B cell (primary cell): ENCODE measurements around the gene CHEK2. TPM values are rescaled to one million over a fixed set of nuclear protein-coding genes. Genes with fewer than 3 reads are reported as not detected.
A peak's percentile ranks its signal among the peaks of the same experiment; 100 is the strongest.

ENCODE experiments used
- ATAC-seq: fragments of 200-7000 bp; cut with Tn5 transposase; one replicate; pipeline ENCODE4 v1.10.0; 2021; ENCODE audit warnings: low read depth, mild to moderate bottlenecking, moderate number of reproducible peaks, moderate library complexity
- CTCF ChIA-PET: fragments of 350-600 bp; sonication (Branson Sonifier 250); formaldehyde crosslinking; loops from one replicate; lab custom pipeline; 2021; ENCODE audit warnings: antibody characterized with exemption, inconsistent platforms; lab: Charles Lee
- POLR2A ChIA-PET: fragments of 350-600 bp; sonication (Branson Sonifier 250); formaldehyde crosslinking; loops from one replicate; lab custom pipeline; 2021; ENCODE audit warnings: antibody characterized with exemption; lab: Charles Lee
- DNase-seq: peaks from one replicate; pipeline ENCODE4 v3.0.0; 2013
- H2AFZ ChIP-seq: 2 replicates; pipeline ENCODE4 v1.6.1; 2012; ENCODE audit warnings: mild to moderate bottlenecking, low read depth, low read length; ENCODE audit not compliant: insufficient read depth, poor library complexity, severe bottlenecking
- H3K27ac ChIP-seq, 2 donors: 1 replicate in 1 of 2; 2 replicates in 1 of 2; pipeline ENCODE4 v1.5.1; 2012 to 2013; ENCODE audit warnings: low read length in 2 of 2, mild to moderate bottlenecking in 2 of 2, moderate library complexity in 1 of 2
- H3K27me3 ChIP-seq, 4 experiments: fragments of 200-600 bp in 1 of 4; sonication (generic) in 1 of 4; replicated peaks in 1 of 4; 1 replicate in 2 of 4; 2 replicates in 2 of 4; pipeline versions ENCODE4 v1.6.1 to v1.7.0; 2013 to 2016; ENCODE audit warnings: low read length in 3 of 4, mild to moderate bottlenecking in 2 of 4, mixed read lengths in 1 of 4, moderate library complexity in 1 of 4; ENCODE audit not compliant: insufficient read depth in 4 of 4, control insufficient read depth in 3 of 4; ENCODE audit errors: control extremely low read depth in 1 of 4
- H3K36me3 ChIP-seq, 2 experiments: replicated peaks in 1 of 2; 1 replicate in 1 of 2; 2 replicates in 1 of 2; pipeline versions ENCODE4 v1.6.1 to v1.7.1; 2013; ENCODE audit warnings: low read length in 1 of 2; ENCODE audit not compliant: insufficient read depth in 2 of 2, control insufficient read depth in 1 of 2; ENCODE audit errors: control extremely low read depth in 1 of 2, extremely low read depth in 1 of 2
- H3K4me1 ChIP-seq, 2 donors: fragments of 200-600 bp in 1 of 2; sonication (generic) in 1 of 2; 1 replicate in 1 of 2; 2 replicates in 1 of 2; pipeline versions ENCODE4 v1.5.1 to v1.6.1; 2013 to 2017; ENCODE audit warnings: low read length in 2 of 2; ENCODE audit not compliant: control insufficient read depth in 2 of 2, insufficient read depth in 2 of 2
- H3K4me2 ChIP-seq: replicated peaks from 2 replicates; pipeline ENCODE3; 2012; ENCODE audit warnings: mild to moderate bottlenecking, low read depth, low read length; ENCODE audit not compliant: poor library complexity, severe bottlenecking
- H3K4me3 ChIP-seq, 5 experiments: fragments of 200-600 bp in 1 of 5; sonication (generic) in 1 of 5; 1 replicate in 3 of 5; 2 replicates in 2 of 5; pipeline versions ENCODE4 v1.5.1 to v1.7.0; 2011 to 2016; ENCODE audit warnings: low read length in 4 of 5, mild to moderate bottlenecking in 4 of 5, low read depth in 2 of 5, control low read depth in 1 of 5, moderate library complexity in 1 of 5; ENCODE audit not compliant: insufficient read depth in 1 of 5; ENCODE audit errors: control extremely low read depth in 1 of 5, extremely low read depth in 1 of 5
- H3K79me2 ChIP-seq: fragments of 200-600 bp; sonication (generic); one replicate; pipeline ENCODE4 v1.6.0; 2016; ENCODE audit warnings: low read length; ENCODE audit not compliant: control insufficient read depth, insufficient read depth
- H3K9ac ChIP-seq: fragments of 200-600 bp; sonication (generic); 2 replicates; pipeline ENCODE4 v1.6.1; 2017; ENCODE audit warnings: mild to moderate bottlenecking, low read length, moderate library complexity
- H3K9me3 ChIP-seq, 3 donors: one replicate each; pipeline versions ENCODE4 v1.6.1 to v1.7.1; 2013; ENCODE audit warnings: low read length in 2 of 3; ENCODE audit not compliant: control insufficient read depth in 2 of 3, insufficient read depth in 1 of 3; ENCODE audit errors: control extremely low read depth in 1 of 3
- H4K20me1 ChIP-seq: 2 replicates; pipeline ENCODE4 v1.6.0; 2012; ENCODE audit warnings: mild to moderate bottlenecking, low read length; ENCODE audit not compliant: insufficient read depth, control insufficient read depth, poor library complexity, severe bottlenecking
- H3K27ac Mint-ChIP-seq: one replicate; pipeline ENCODE4 v1.8.0; 2021; ENCODE audit warnings: mixed read lengths
- H3K27me3 Mint-ChIP-seq: one replicate; pipeline ENCODE4 v1.8.0; 2021; ENCODE audit warnings: mixed read lengths
- H3K4me1 Mint-ChIP-seq: one replicate; pipeline ENCODE4 v1.8.0; 2021; ENCODE audit warnings: mixed read lengths
- H3K4me3 Mint-ChIP-seq: one replicate; pipeline ENCODE4 v1.8.0; 2021; ENCODE audit warnings: mixed read lengths
- H3K9me3 Mint-ChIP-seq: one replicate; pipeline ENCODE4 v1.8.0; 2022; ENCODE audit warnings: mixed read lengths; ENCODE audit not compliant: insufficient read depth
- CTCF ChIP-seq: fragments of 200-600 bp; IDR thresholded peaks from one replicate; pipeline ENCODE4 v1.8.0; 2022; ENCODE audit warnings: antibody characterized with exemption, mild to moderate bottlenecking
- EZH2 ChIP-seq: IDR thresholded peaks from 2 replicates; pipeline ENCODE4 v1.6.1; 2012; ENCODE audit warnings: borderline replicate concordance, low read depth, mild to moderate bottlenecking, moderate library complexity, low read length; ENCODE audit not compliant: insufficient read depth, poor library complexity, severe bottlenecking
- WGBS: methylation state at CpG from one replicate; pipeline ENCODE4 v1.1.5; 2013; ENCODE audit warnings: missing lambda C conversion rate; ENCODE audit not compliant: insufficient coverage; 5-methylcytosine and 5-hydroxymethylcytosine counted together
- intact Hi-C: fragments of 100-400 bp; cut with micrococcal nuclease; formaldehyde crosslinking; loops from one replicate; pipeline ENCODE4 v1.10.0; 2022
- polyA plus RNA-seq: library from polyadenylated mRNA; depleted of rRNA; stranded (reverse); fragments of >200 nt; gene quantifications from 2 replicates; pipeline ENCODE4 v1.2.3, GENCODE V29; 2012
- total RNA-seq, 2 donors: library from RNA; stranded (reverse); fragments of 120-200 nt in 1 of 2; gene quantifications; 1 replicate in 1 of 2; 2 replicates in 1 of 2; pipeline versions ENCODE4 v1.2.3 to v1.2.4, GENCODE V29; 2013 to 2022

CHEK2 gene
- total and polyA plus RNA-seq, 2 donors (not counting 1 experiment from before 2014, with no cell fraction given): 15.6 to 22.6 TPM

- Histone ChIP-seq H3K36me3 (peaks cover 1 to 6% of the 10 kb centered on the region in 2 experiments), H3K4me1 (peaks cover 18 to 22% of the 10 kb centered on the region in 2 donors), H3K9ac (no peak overlapping the region), H3K4me2 (no peak overlapping the region), H3K9me3 (no peaks in the 10 kb centered on the region), H3K79me2 (no peaks in the 10 kb centered on the region), H3K27ac (no peak overlapping the region), H3K27me3 (no peaks in the 10 kb centered on the region), H2AFZ (no peak overlapping the region), H4K20me1 (no peaks in the 10 kb centered on the region), H3K4me3 (no peak overlapping the region)
- Mint-ChIP-seq H3K4me1 (peaks cover 18% of the 10 kb centered on the region), H3K9me3 (no peaks in the 10 kb centered on the region), H3K27ac (no peak overlapping the region), H3K4me3 (no peak overlapping the region), H3K27me3 (no peaks in the 10 kb centered on the region)
- TF ChIP-seq EZH2 (no peak), CTCF (no peak)
- ATAC-seq: no peak
- ChIA-PET POLR2A (interaction anchor here (0.6 kb wide), 1 partner anchor 66 kb away, joined by 4 read pairs; no protein-coding TSS in a partner anchor), CTCF (no interaction called here)
- no peak for DNase-seq
- intact Hi-C loops: no loop called here
These were observed 31.5 kb downstream of the CHEK2 start for GRCh38 chr22:28710107-28710506.

- H4K20me1 ChIP-seq: no peaks in the 10 kb centered on the region
- no peaks in the 10 kb centered on the region for H3K27me3 ChIP-seq
- H3K4me2 ChIP-seq: peak overlapping the region; percentile 51
- H3K27ac Mint-ChIP-seq: peak overlapping the region; percentile 65
- peaks cover 4% of the 10 kb centered on the region for H3K79me2 ChIP-seq
- intact Hi-C loops: no loop called here
- DNase-seq (peak; percentile 70), ATAC-seq (peak; percentile 96)
- H3K4me1 ChIP-seq: peaks cover 33 to 38% of the 10 kb centered on the region in 2 donors
- H3K27ac ChIP-seq: no peak overlapping the region
- WGBS: 0% methylated on average over 3 of the region's 6 CpGs
- no peak overlapping the region for H2AFZ ChIP-seq
- peak overlapping the region in 2 of 5 experiments; percentile 14 to 47 for H3K4me3 ChIP-seq
- ChIA-PET CTCF (interaction anchor here (0.7 kb wide), 1 partner anchor 14 kb away, joined by 3 read pairs; no protein-coding TSS in a partner anchor), POLR2A (no interaction called here)
- peaks cover 37% of the 10 kb centered on the region for H3K4me1 Mint-ChIP-seq
- H3K27me3 Mint-ChIP-seq: no peaks in the 10 kb centered on the region
- TF ChIP-seq CTCF (no peak), EZH2 (no peak)
- peaks cover 4% of the 10 kb centered on the region in 2 experiments for H3K36me3 ChIP-seq
- H3K9me3 ChIP-seq: no peaks in the 10 kb centered on the region
- peak overlapping the region; percentile 79 for H3K4me3 Mint-ChIP-seq
- H3K9me3 Mint-ChIP-seq: no peaks in the 10 kb centered on the region
- peak overlapping the region; percentile 10 for H3K9ac ChIP-seq
These were observed 34.8 kb downstream of the CHEK2 start for GRCh38 chr22:28706845-28707244.
